ENCODE measurements around the gene N4BP2L1. TPM values are rescaled to one million over a fixed set of nuclear protein-coding genes. Genes with fewer than 3 reads are reported as not detected.

N4BP2L1 gene
- total RNA-seq, 1 donor from 2014 or later, result 1.2 TPM

DNA sequence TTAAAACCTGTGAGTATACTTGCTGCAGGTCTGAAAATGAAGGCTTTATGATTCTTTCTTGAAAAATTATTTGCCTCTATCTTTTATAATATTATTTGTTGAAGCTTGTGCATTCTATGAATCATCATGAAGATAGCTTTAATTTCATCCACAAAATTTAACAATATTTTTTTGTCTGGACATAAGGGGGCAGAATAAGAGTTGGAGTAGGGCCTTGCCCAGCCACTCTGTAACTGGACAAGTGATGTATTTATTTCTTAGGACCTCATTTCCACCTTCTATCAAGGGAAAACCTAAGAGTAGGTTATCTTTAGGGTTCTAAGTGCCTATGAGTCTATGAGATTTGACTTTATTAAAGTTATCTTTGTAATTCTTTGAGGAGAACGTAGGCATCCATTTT lies 49.9 kb downstream of the N4BP2L1 start:
- Histone ChIP-seq H3K36me3 (peaks cover 10% of the 10 kb centered on the region), H3K79me2 (ENCODE audit: low read depth) (no peaks in the 10 kb centered on the region), H4K20me1 (ENCODE audit: low read depth) (no peaks in the 10 kb centered on the region), H3K27ac (no peak overlapping the region), H3K9me3 (ENCODE audit: low read depth) (no peaks in the 10 kb centered on the region), H3K27me3 (no peaks in the 10 kb centered on the region), H3F3A (ENCODE audit: low read depth) (no peaks in the 10 kb centered on the region), H3K9ac (no peak overlapping the region), H3K4me1 (no peaks in the 10 kb centered on the region), H2AFZ (replicated peaks) (no peak overlapping the region), H3K4me3 (no peak overlapping the region), H3K4me2 (no peak overlapping the region)
- Mint-ChIP-seq H3K36me3 (peaks cover 26% of the 10 kb centered on the region), H3K4me3 (no peak overlapping the region), H3K4me1 (no peaks in the 10 kb centered on the region), H3K27me3 (ENCODE audit: insufficient read depth, low read depth) (peaks cover 2% of the 10 kb centered on the region), H3K27ac (no peak overlapping the region), H3K9me3 (peaks cover 6% of the 10 kb centered on the region)
- DNase-seq (ENCODE audit: low spot score), result no peak
- TF ChIP-seq EZH2phosphoT487 (IDR thresholded peaks at IDR 0.05), result no peak
- TF ChIP-seq EZH2 (IDR thresholded peaks at IDR 0.05), result no peak
- TF ChIP-seq, protein P1, sequence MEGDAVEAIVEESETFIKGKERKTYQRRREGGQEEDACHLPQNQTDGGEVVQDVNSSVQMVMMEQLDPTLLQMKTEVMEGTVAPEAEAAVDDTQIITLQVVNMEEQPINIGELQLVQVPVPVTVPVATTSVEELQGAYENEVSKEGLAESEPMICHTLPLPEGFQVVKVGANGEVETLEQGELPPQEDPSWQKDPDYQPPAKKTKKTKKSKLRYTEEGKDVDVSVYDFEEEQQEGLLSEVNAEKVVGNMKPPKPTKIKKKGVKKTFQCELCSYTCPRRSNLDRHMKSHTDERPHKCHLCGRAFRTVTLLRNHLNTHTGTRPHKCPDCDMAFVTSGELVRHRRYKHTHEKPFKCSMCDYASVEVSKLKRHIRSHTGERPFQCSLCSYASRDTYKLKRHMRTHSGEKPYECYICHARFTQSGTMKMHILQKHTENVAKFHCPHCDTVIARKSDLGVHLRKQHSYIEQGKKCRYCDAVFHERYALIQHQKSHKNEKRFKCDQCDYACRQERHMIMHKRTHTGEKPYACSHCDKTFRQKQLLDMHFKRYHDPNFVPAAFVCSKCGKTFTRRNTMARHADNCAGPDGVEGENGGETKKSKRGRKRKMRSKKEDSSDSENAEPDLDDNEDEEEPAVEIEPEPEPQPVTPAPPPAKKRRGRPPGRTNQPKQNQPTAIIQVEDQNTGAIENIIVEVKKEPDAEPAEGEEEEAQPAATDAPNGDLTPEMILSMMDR (IDR thresholded peaks at IDR 0.05), result no peak

DNA sequence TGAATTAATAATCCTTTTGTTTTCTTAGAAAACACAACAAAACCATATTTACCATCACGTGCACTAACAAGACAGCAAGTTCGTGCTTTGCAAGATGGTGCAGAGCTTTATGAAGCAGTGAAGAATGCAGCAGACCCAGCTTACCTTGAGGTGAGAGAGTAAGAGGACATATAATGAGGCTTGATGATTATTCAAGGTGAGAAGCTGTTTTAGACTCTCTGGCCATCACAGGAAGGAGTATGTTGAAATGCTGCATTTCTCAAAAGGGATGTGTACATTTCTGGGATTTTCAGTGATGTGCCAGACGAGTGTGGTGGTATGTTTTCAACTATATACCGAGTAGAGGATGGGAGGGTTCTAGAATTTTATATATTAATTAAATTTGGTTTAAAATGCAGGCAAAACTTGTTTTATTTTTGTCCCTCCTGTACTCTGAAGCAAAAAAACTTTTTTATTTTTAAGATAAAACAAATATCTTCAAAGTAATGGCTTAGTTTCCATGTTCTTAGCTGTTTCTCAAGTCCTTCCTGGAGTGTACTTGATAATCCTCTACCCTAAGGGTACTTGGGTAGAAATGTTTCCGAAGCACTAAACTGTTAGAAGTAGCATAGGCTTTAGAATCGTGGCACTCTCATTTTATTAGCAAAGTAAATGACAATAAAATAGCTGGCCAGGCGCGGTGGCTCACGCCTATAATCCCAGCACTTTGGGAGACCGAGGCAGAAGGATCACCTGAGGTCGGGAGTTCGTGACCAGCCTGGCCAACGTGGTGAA lies 51.1 kb downstream of the N4BP2L1 start:
- H3K4me2 ChIP-seq, result no peak overlapping the region
- H3K4me3 Mint-ChIP-seq, result no peak overlapping the region
- no peak overlapping the region for H3K27ac Mint-ChIP-seq
- H3K4me1 ChIP-seq, result no peaks in the 10 kb centered on the region
- H3K4me1 Mint-ChIP-seq, result no peaks in the 10 kb centered on the region
- no peaks in the 10 kb centered on the region for H3F3A ChIP-seq (ENCODE audit: low read depth)
- peaks cover 8% of the 10 kb centered on the region for H3K9me3 Mint-ChIP-seq
- no peaks in the 10 kb centered on the region for H4K20me1 ChIP-seq (ENCODE audit: low read depth)
- peaks cover 36% of the 10 kb centered on the region for H3K36me3 Mint-ChIP-seq
- H3K79me2 ChIP-seq (ENCODE audit: low read depth), result no peaks in the 10 kb centered on the region
- H3K9ac ChIP-seq, result no peak overlapping the region
- TF ChIP-seq, protein P1 (IDR thresholded peaks at IDR 0.05), result no peak
- TF ChIP-seq EZH2 (IDR thresholded peaks at IDR 0.05), result no peak
- TF ChIP-seq EZH2phosphoT487 (IDR thresholded peaks at IDR 0.05), result no peak
- H3K27me3 ChIP-seq, result no peaks in the 10 kb centered on the region
- DNase-seq (ENCODE audit: low spot score), result no peak
- H3K27me3 Mint-ChIP-seq (ENCODE audit: insufficient read depth, low read depth), result peaks cover 2% of the 10 kb centered on the region
- H3K4me3 ChIP-seq, result no peak overlapping the region
- H2AFZ ChIP-seq (replicated peaks), result no peak overlapping the region
- H3K27ac ChIP-seq, result no peak overlapping the region
- peaks cover 13% of the 10 kb centered on the region for H3K36me3 ChIP-seq
- H3K9me3 ChIP-seq (ENCODE audit: low read depth), result no peaks in the 10 kb centered on the region

DNA sequence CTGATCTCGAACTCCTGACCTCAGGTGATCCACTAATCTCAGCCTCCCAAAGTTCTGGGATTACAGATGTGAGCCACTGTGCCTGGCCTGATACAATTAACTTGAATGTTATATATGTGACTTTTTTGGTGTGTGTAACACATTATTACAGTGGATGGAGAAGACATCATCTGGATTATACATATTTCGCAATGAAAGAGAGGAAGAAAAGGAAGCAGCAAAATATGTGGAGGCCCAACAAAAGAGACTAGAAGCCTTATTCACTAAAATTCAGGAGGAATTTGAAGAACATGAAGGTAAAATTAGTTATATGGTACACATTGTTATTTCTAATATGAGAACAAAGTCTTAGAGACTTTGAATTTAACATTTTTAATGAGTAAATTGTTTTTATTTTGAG lies 57.1 kb downstream of the N4BP2L1 start:
- DNase-seq (ENCODE audit: low spot score), result no peak
- no peaks in the 10 kb centered on the region for H4K20me1 ChIP-seq (ENCODE audit: low read depth)
- Mint-ChIP-seq H3K36me3 (peaks cover 40% of the 10 kb centered on the region), H3K27me3 (ENCODE audit: insufficient read depth, low read depth) (peaks cover 2% of the 10 kb centered on the region), H3K4me1 (no peaks in the 10 kb centered on the region), H3K4me3 (no peak overlapping the region), H3K9me3 (peaks cover 8% of the 10 kb centered on the region), H3K27ac (no peak overlapping the region)
- no peak overlapping the region for H3K4me3 ChIP-seq
- no peaks in the 10 kb centered on the region for H3K27me3 ChIP-seq
- H3K4me1 ChIP-seq, result no peaks in the 10 kb centered on the region
- TF ChIP-seq, protein P1 (IDR thresholded peaks at IDR 0.05), result no peak
- no peak for TF ChIP-seq EZH2phosphoT487 (IDR thresholded peaks at IDR 0.05)
- TF ChIP-seq EZH2 (IDR thresholded peaks at IDR 0.05), result no peak
- peaks cover 9% of the 10 kb centered on the region for H3K36me3 ChIP-seq
- H3K79me2 ChIP-seq (ENCODE audit: low read depth), result no peaks in the 10 kb centered on the region
- H2AFZ ChIP-seq (replicated peaks), result no peak overlapping the region
- H3K9me3 ChIP-seq (ENCODE audit: low read depth), result no peaks in the 10 kb centered on the region
- H3F3A ChIP-seq (ENCODE audit: low read depth), result no peaks in the 10 kb centered on the region
- no peak overlapping the region for H3K4me2 ChIP-seq
- H3K9ac ChIP-seq, result no peak overlapping the region
- no peak overlapping the region for H3K27ac ChIP-seq

Measured in neural progenitor cell (in vitro differentiated cells).